ENCODE results near the gene MEGF8.

- TF ChIP-seq CTCF (IDR thresholded peaks at IDR 0.05) (no peak), POLR2A (IDR thresholded peaks at IDR 0.05) (no peak)
Measured at GRCh38 chr19:42394751-42395150, 69.3 kb downstream of the MEGF8 start.
